ENCODE results near the gene KANSL1. TPM values are rescaled to one million over a fixed set of nuclear protein-coding genes. Genes with fewer than 3 reads are reported as not detected.

Gene KANSL1, protein sequence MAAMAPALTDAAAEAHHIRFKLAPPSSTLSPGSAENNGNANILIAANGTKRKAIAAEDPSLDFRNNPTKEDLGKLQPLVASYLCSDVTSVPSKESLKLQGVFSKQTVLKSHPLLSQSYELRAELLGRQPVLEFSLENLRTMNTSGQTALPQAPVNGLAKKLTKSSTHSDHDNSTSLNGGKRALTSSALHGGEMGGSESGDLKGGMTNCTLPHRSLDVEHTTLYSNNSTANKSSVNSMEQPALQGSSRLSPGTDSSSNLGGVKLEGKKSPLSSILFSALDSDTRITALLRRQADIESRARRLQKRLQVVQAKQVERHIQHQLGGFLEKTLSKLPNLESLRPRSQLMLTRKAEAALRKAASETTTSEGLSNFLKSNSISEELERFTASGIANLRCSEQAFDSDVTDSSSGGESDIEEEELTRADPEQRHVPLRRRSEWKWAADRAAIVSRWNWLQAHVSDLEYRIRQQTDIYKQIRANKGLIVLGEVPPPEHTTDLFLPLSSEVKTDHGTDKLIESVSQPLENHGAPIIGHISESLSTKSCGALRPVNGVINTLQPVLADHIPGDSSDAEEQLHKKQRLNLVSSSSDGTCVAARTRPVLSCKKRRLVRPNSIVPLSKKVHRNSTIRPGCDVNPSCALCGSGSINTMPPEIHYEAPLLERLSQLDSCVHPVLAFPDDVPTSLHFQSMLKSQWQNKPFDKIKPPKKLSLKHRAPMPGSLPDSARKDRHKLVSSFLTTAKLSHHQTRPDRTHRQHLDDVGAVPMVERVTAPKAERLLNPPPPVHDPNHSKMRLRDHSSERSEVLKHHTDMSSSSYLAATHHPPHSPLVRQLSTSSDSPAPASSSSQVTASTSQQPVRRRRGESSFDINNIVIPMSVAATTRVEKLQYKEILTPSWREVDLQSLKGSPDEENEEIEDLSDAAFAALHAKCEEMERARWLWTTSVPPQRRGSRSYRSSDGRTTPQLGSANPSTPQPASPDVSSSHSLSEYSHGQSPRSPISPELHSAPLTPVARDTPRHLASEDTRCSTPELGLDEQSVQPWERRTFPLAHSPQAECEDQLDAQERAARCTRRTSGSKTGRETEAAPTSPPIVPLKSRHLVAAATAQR (N-terminal part only)
- total RNA-seq (2022; extraction: Qiagen RNA extraction) = 22.8 to 24.9 TPM (median 23.0 TPM) in 5 replicates

DNA sequence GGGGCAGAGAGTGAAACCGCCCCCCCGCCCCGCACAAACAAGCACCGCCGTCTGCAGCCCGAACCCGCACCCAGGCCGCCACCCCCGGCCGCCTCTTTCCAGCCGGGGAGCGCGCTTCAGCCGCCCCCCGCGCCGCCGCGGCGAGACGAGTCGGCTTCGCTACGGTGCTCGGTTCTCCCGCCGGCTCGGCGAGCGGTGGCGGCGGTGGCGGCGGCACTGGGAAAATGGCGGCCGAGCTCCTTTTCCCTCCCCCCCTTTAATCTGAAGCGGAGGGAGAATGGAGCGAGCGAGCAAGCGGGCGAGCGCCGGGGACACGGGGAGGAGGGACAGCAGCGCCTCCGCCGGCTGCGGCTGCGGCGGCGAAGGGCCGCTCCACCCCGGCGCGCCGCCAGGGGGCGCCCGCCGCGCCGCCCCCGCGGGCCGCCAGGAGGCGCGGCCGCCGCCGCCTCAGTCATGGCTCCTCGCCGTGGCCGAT is at the start of gene KANSL1:
KANSL1 (minus strand) TSS at position 279 of the 475 bp plus-strand sequence. CDS start 21,286 bp downstream, outside the sequence.

DNA sequence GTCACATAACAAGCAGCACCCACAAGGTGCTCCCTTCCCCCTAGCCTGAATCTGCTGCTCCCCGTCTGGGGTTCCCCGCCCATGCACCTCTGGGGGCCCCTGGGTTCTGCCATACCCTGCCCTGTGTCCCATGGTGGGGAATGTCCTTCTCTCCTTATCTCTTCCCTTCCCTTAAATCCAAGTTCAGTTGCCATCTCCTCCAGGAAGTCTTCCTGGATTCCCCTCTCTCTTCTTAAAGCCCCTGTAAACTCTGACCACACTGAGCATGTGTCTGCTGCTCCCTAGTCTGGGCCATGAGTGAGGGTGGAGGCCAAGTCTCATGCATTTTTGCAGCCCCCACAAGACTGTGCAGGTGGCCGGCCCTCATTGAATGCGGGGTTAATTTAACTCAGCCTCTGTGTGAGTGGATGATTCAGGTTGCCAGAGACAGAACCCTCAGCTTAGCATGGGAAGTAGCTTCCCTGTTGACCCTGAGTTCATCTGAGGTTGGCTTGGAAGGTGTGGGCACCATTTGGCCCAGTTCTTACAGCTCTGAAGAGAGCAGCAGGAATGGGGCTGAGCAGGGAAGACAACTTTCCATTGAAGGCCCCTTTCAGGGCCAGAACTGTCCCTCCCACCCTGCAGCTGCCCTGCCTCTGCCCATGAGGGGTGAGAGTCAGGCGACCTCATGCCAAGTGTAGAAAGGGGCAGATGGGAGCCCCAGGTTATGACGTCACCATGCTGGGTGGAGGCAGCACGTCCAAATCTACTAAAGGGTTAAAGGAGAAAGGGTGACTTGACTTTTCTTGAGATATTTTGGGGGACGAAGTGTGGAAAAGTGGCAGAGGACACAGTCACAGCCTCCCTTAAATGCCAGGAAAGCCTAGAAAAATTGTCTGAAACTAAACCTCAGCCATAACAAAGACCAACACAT is 194.0 kb downstream of the KANSL1 start, which contains the start of gene STH:
STH (plus strand) TSS at position 264 of the 913 bp plus-strand sequence; CDS start at position 294, 30 bp downstream.

Other genes with a start within 250 kb of the KANSL1 start
- gene STH, start 194.2 kb downstream of the KANSL1 start, total RNA-seq (2022; extraction: Qiagen RNA extraction) = not detected in 5 replicates
- 0.79 to 1.1 TPM (median 0.91 TPM) in 5 replicates for gene LRRC37A, start 101.7 kb upstream of the KANSL1 start, total RNA-seq (2022; extraction: Qiagen RNA extraction)
- 4.8 to 7.1 TPM (median 6.2 TPM) in 5 replicates for gene ARL17B, start 168.3 kb upstream of the KANSL1 start, total RNA-seq (2022; extraction: Qiagen RNA extraction)

Measured in A549 treated with Mapracorat at 1 μM for 4 hours (cell line).